ENCODE data around the gene ICAM3. TPM values are rescaled to one million over a fixed set of nuclear protein-coding genes. Genes with fewer than 3 reads are reported as not detected.
"Not testable (repeated sequence)": the region's sequence is repeated elsewhere in the genome, so short reads cannot be mapped to it uniquely, and the experiment has no call there.

Gene ICAM3
- total RNA-seq, 4 donors from 2014 or later: 2.9 to 10.9 (median 5.2) TPM

DNA sequence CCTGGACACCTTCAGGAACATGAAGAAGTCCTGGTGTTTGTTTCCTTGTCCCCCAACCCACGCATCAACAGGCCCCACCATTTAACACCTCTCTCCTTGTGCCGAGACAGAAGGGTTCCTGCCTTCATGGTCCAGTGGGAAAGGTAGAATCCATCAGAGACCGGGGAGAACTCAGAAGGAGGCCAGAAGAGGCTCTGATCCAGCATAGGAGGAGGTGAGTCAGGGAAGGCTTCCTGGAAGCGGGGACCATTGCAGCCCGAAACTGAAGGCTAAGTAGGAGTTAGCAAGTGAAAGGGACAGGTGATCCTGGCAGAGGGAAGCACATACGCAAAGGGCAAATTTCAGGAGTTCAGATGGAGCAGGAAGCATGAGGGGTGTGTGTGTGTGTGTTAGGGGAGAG, 484 bp downstream of the ICAM3 start:
- H3K4me3 ChIP-seq: peak overlapping the region in 1 of 4 donors; percentile 36
- no peaks in the 10 kb centered on the region for H3K36me3 ChIP-seq
- TF ChIP-seq POLR2A (IDR thresholded peaks at IDR 0.05; ENCODE audit: low read depth) (no peak), EP300 (IDR thresholded peaks at IDR 0.05) (no peak), POLR2AphosphoS5 (IDR thresholded peaks at IDR 0.05) (no peak)
- TF ChIP-seq, protein P1, sequence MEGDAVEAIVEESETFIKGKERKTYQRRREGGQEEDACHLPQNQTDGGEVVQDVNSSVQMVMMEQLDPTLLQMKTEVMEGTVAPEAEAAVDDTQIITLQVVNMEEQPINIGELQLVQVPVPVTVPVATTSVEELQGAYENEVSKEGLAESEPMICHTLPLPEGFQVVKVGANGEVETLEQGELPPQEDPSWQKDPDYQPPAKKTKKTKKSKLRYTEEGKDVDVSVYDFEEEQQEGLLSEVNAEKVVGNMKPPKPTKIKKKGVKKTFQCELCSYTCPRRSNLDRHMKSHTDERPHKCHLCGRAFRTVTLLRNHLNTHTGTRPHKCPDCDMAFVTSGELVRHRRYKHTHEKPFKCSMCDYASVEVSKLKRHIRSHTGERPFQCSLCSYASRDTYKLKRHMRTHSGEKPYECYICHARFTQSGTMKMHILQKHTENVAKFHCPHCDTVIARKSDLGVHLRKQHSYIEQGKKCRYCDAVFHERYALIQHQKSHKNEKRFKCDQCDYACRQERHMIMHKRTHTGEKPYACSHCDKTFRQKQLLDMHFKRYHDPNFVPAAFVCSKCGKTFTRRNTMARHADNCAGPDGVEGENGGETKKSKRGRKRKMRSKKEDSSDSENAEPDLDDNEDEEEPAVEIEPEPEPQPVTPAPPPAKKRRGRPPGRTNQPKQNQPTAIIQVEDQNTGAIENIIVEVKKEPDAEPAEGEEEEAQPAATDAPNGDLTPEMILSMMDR (IDR thresholded peaks at IDR 0.05): no peak
- WGBS: 84% methylated on average over 6 of the region's 6 CpGs
- no peak overlapping the region for H3K27ac ChIP-seq (replicated peaks in 1 of 4)
- DNase-seq (ENCODE audit: extremely low spot score): no peak
- H3K9me3 ChIP-seq: no peaks in the 10 kb centered on the region
- peaks cover 12 to 22% (median 15%) of the 10 kb centered on the region in 4 donors for H3K4me1 ChIP-seq
- intact Hi-C loops (cut with DNase I): no loop called here
- no peaks in the 10 kb centered on the region for H3K27me3 ChIP-seq

DNA sequence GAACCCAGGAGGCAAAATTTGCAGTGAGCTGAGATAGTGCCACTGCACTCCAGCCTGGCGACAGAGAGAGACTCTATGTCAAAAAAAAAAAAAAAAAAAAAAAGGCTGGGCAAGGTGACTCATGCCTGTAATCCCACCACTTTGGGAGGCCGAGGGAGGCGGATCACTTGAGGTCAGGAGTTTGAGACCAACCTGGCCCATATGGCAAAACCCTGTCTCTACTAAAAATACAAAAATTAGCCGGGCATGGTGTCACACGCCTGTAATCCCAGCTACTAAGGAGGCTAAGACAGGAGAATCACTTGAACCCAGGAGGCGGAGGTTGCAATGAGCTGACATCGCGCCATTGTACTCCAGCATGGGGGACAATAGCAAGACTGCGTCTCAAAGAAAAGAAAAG, 2.7 kb downstream of the ICAM3 start:
- H3K4me3 ChIP-seq; H3K27me3 ChIP-seq; H3K36me3 ChIP-seq; intact Hi-C loops (cut with DNase I); H3K9me3 ChIP-seq; DNase-seq (ENCODE audit: extremely low spot score); H3K27ac ChIP-seq (replicated peaks in 1 of 4): not testable (repeated sequence)
- peaks cover 27 to 38% (median 30%) of the 10 kb centered on the region in 4 donors for H3K4me1 ChIP-seq
- WGBS: 95% methylated on average over 9 of the region's 9 CpGs

DNA sequence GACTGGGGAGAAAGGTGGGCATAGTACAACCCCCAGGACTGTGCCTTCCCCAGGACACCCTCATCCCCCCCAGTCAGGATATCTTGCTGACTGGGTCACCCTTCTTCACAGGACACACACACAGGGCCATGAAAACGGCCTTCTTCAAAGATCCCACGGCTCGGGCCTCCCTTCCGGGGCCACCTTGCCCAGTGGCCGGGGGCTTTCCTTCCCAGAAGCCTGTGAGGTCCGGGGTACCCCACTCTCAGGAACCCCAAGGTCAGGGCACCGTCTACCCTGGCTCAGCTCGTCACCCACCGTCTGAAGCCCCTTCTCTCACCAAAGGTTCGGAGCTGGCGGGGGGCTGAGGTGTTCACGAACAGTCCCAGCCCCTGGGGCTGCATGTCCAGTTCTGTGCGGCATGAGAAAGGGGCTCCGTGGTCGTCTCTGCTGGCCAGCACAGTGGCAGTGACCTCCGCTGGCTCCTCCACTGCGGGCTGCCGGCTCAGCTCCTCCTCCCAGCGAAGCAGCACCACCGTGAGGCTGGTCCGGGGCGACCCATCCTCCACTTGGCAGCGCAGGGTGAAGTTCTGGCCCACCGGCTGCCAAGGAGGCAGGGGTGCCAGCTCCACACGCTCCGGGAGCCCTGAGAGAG, 4.0 kb downstream of the ICAM3 start:
- intact Hi-C loops (cut with DNase I): no loop called here
- peak overlapping the region; percentile 85 to 95 (median 91) for H3K4me3 ChIP-seq
- TF ChIP-seq EP300 (IDR thresholded peaks at IDR 0.05) (no peak), POLR2A (IDR thresholded peaks at IDR 0.05; ENCODE audit: low read depth) (no peak), POLR2AphosphoS5 (IDR thresholded peaks at IDR 0.05) (no peak)
- TF ChIP-seq, protein P1 (IDR thresholded peaks at IDR 0.05): no peak

DNA sequence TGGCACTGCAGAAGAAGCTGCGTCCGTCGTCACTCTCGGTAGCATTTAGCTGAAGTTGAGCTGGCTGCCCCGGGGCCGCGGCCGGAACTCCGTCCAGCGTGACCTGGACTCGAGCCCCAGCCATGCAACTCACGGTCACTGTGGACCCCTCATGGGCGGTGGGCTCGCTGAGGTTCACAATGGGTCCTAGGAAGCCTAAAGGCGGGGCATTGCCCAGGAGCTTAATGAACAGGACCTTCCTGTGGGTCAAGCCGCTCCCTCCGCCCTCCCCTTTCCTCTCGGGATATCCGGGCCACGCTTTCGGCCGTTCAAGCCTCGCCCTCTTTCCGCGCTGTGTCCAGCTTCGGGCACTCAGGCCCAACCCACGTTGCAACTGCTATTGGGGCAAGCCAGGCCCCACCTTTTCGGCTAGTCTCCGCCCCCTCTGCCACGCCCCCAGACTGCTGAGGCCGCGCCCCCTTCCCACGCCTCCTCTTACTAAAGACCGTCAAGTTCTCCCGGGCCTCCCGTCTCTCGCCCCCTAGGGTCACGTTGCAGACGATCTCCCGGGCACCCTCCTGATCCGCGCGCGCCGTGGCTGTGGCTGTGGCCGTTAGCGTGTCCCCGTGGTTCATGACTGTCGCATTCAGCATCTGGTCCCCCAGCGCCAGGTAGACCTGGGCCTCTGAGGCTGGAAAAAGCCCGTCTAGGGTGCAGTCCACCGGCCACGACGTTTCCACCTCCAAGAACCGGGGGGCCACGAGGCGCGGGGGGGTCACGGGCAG, 4.7 kb downstream of the ICAM3 start:
- H3K4me3 ChIP-seq: peak overlapping the region; percentile 85 to 95 (median 91)
- no peaks in the 10 kb centered on the region for H3K27me3 ChIP-seq
- TF ChIP-seq, protein P1 (IDR thresholded peaks at IDR 0.05): peak in 2 of 3 experiments; percentile 7 to 16
- no peak for TF ChIP-seq POLR2A (IDR thresholded peaks at IDR 0.05; ENCODE audit: low read depth)
- peak; percentile 85 to 89 for TF ChIP-seq POLR2AphosphoS5 (IDR thresholded peaks at IDR 0.05)
- no peak for TF ChIP-seq EP300 (IDR thresholded peaks at IDR 0.05)
- DNase-seq (ENCODE audit: extremely low spot score): peak; percentile 98
- H3K9me3 ChIP-seq: no peaks in the 10 kb centered on the region
- intact Hi-C loops (cut with DNase I): no loop called here
- H3K4me1 ChIP-seq: peaks cover 27 to 43% (median 37%) of the 10 kb centered on the region in 4 donors
- peaks cover 8 to 11% (median 11%) of the 10 kb centered on the region in 4 donors for H3K36me3 ChIP-seq
- 27% methylated on average over 25 of the region's 59 CpGs for WGBS
- peak overlapping the region; percentile 93 to 97 (median 95) for H3K27ac ChIP-seq (replicated peaks in 1 of 4)

More for the DNA sequence above, 4.0 kb downstream of the ICAM3 start:
- peaks cover under 1 to 4% (median 4%) of the 10 kb centered on the region in 4 donors for H3K36me3 ChIP-seq
- H3K27ac ChIP-seq (replicated peaks in 1 of 4): peak overlapping the region; percentile 93 to 97 (median 95)
- no peak for DNase-seq (ENCODE audit: extremely low spot score)
- WGBS: 72% methylated on average over 11 of the region's 26 CpGs
- H3K9me3 ChIP-seq: no peaks in the 10 kb centered on the region
- H3K4me1 ChIP-seq: peaks cover 27 to 43% (median 36%) of the 10 kb centered on the region in 4 donors
- no peaks in the 10 kb centered on the region for H3K27me3 ChIP-seq

Measured in esophagus muscularis mucosa (tissue), 4 donors.